Mesendoderm (in vitro differentiated cells): ENCODE measurements around the gene CDRT15. TPM values are rescaled to one million over a fixed set of nuclear protein-coding genes. Genes with fewer than 3 reads are reported as not detected.
"Not testable (repeated sequence)": the region's sequence is repeated elsewhere in the genome, so short reads cannot be mapped to it uniquely, and the experiment has no call there.

Source experiments
- DNase-seq: peaks from one replicate; pipeline ENCODE4 v3.0.0; 2013
- H2AK5ac ChIP-seq: 2 replicates; pipeline ENCODE4 v1.6.1; 2013; ENCODE audit warnings: low read length, inconsistent platforms
- H2BK120ac ChIP-seq: 2 replicates; pipeline ENCODE4 v1.6.1; 2013; ENCODE audit warnings: low read depth, mild to moderate bottlenecking, low read length, moderate library complexity, mixed read lengths
- H2BK15ac ChIP-seq: replicated peaks from 2 replicates; pipeline ENCODE4 v1.6.1; 2013; ENCODE audit warnings: low read depth, mild to moderate bottlenecking, moderate library complexity
- H2BK5ac ChIP-seq: 2 replicates; pipeline ENCODE4 v1.6.1; 2013; ENCODE audit warnings: low read length, inconsistent platforms
- H3K18ac ChIP-seq: 2 replicates; pipeline ENCODE4 v1.6.1; 2013; ENCODE audit warnings: mild to moderate bottlenecking, low read length, mixed read lengths
- H3K23ac ChIP-seq: one replicate; pipeline ENCODE4 v1.6.1; 2013; ENCODE audit warnings: low read length
- H3K27ac ChIP-seq: 2 replicates; pipeline ENCODE4 v1.5.1; 2013; ENCODE audit warnings: low read depth, mild to moderate bottlenecking, inconsistent platforms, low read length, moderate library complexity
- H3K27me3 ChIP-seq: 2 replicates; pipeline ENCODE4 v1.6.1; 2013; ENCODE audit warnings: low read length, control low read depth, mild to moderate bottlenecking, inconsistent platforms; ENCODE audit not compliant: insufficient read depth, poor library complexity
- H3K36me3 ChIP-seq: 2 replicates; pipeline ENCODE4 v1.6.1; 2013; ENCODE audit warnings: low read length, inconsistent platforms; ENCODE audit not compliant: control insufficient read depth, insufficient read depth
- H3K4ac ChIP-seq: one replicate; pipeline ENCODE4 v1.6.1; 2013; ENCODE audit warnings: low read depth, mild to moderate bottlenecking, low read length, moderate library complexity
- H3K4me1 ChIP-seq: 2 replicates; pipeline ENCODE4 v1.6.1; 2013; ENCODE audit warnings: low read depth, low read length, inconsistent platforms; ENCODE audit not compliant: control insufficient read depth
- H3K4me2 ChIP-seq: 2 replicates; pipeline ENCODE4 v1.6.1; 2013; ENCODE audit warnings: low read length
- H3K4me3 ChIP-seq: 2 replicates; pipeline ENCODE4 v1.5.1; 2013; ENCODE audit warnings: mild to moderate bottlenecking, low read length
- H3K56ac ChIP-seq: one replicate; pipeline ENCODE4 v1.6.1; 2013; ENCODE audit warnings: low read length
- H3K79me1 ChIP-seq: 2 replicates; pipeline ENCODE4 v1.6.1; 2013; ENCODE audit warnings: low read length, inconsistent platforms
- H3K79me2 ChIP-seq: 2 replicates; pipeline ENCODE4 v1.6.1; 2013; ENCODE audit warnings: mild to moderate bottlenecking, low read length; ENCODE audit not compliant: control insufficient read depth, insufficient read depth
- H3K9ac ChIP-seq: 2 replicates; pipeline ENCODE4 v1.6.1; 2013; ENCODE audit warnings: low read length, inconsistent platforms
- H4K5ac ChIP-seq: one replicate; pipeline ENCODE4 v1.6.1; 2013; ENCODE audit warnings: low read length
- H4K8ac ChIP-seq: one replicate; pipeline ENCODE4 v1.6.1; 2013; ENCODE audit warnings: low read depth, mild to moderate bottlenecking, control low read depth, low read length, moderate library complexity
- WGBS: extraction: QIAGEN DNeasy Blood & Tissue Kit; methylation state at CpG from one replicate; pipeline ENCODE4 v1.1.7; 2013; ENCODE audit warnings: low lambda C conversion rate, missing lambda C conversion rate; ENCODE audit not compliant: insufficient coverage; ENCODE audit errors: extremely low coverage; 5-methylcytosine and 5-hydroxymethylcytosine counted together
- polyA plus RNA-seq, 2 experiments: library from polyadenylated mRNA; stranded (reverse); fragments of 200-250 nt; gene quantifications; one replicate each; pipeline ENCODE4 v1.2.3, GENCODE V29; 2013

CDRT15 gene
- not detected for polyA plus RNA-seq (2013, experiment 1 of 2)
- polyA plus RNA-seq (2013, experiment 2 of 2): not detected

DNA sequence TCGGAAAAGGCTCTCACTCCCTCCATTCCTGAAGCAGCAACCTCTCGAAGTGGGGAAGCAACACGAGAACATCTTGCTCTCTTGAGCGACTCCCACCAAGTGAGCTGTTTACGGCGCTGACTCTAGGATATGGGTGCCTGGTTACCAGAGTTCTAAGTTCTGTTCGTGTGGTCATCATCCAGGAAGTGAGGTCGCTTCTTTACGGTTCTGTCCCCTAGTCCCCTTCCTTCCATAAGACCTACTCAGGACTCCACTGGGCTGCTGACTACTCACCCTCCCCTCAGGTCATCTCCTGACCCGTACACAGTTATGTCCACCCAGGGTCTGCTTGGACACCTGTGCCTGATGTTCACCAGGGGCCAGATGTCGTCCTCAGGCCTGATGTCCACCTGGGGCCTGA is at the start of gene CDRT15:
Gene CDRT15 (minus strand): TSS at position 101 of the 400 bp plus-strand sequence. CDS start 29 bp downstream, at position 72.
- H3K36me3 ChIP-seq, H3K27ac ChIP-seq, H3K56ac ChIP-seq, H3K18ac ChIP-seq, H3K27me3 ChIP-seq, H3K4me2 ChIP-seq, H3K79me1 ChIP-seq, H2BK15ac ChIP-seq, H3K4me1 ChIP-seq, H3K79me2 ChIP-seq, H2BK5ac ChIP-seq, H2AK5ac ChIP-seq, DNase-seq, H3K4me3 ChIP-seq, H3K9ac ChIP-seq, H3K23ac ChIP-seq, H2BK120ac ChIP-seq, H3K4ac ChIP-seq, H4K8ac ChIP-seq, H4K5ac ChIP-seq: not testable (repeated sequence)
- WGBS: no CpG with 5 or more reads among the region's 11 CpGs

DNA sequence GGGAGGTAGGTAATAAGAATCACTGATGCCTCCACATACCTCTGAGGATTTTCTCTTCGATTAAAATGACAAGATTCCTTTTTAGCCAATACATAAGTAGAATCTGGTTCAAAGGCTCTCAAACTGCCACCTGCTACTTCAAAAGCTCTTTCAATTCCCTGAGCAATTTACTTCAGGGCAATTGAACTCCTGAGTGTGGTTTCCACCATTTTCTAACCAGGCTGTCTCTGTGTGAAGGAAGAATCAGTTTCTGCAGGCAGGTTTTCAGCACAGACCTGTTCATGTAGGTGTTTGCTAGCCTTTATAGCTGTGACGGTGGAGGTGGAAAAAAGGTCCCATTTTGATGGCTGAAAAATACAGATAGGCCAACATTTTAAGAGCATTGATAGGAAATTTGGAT is 46.1 kb upstream of the CDRT15 start:
- H2BK15ac ChIP-seq: no peak overlapping the region
- H3K56ac ChIP-seq: no peak overlapping the region
- no peak overlapping the region for H3K4me3 ChIP-seq
- no peaks in the 10 kb centered on the region for H3K79me2 ChIP-seq
- no peak overlapping the region for H2AK5ac ChIP-seq
- H3K9ac ChIP-seq: no peak overlapping the region
- no peak overlapping the region for H3K18ac ChIP-seq
- no CpG with 5 or more reads among the region's 2 CpGs for WGBS
- H3K4ac ChIP-seq: no peak overlapping the region
- no peak overlapping the region for H2BK5ac ChIP-seq
- no peak overlapping the region for H4K8ac ChIP-seq
- H3K4me1 ChIP-seq: no peaks in the 10 kb centered on the region
- no peaks in the 10 kb centered on the region for H3K79me1 ChIP-seq
- no peak overlapping the region for H2BK120ac ChIP-seq
- H4K5ac ChIP-seq: no peak overlapping the region
- no peaks in the 10 kb centered on the region for H3K36me3 ChIP-seq
- no peak overlapping the region for H3K23ac ChIP-seq
- DNase-seq: no peak
- no peaks in the 10 kb centered on the region for H3K27me3 ChIP-seq
- H3K4me2 ChIP-seq: no peak overlapping the region
- H3K27ac ChIP-seq: no peak overlapping the region

GRCh38 chr17:14281530-14281929 is 44.9 kb upstream of the CDRT15 start:
- no CpG with 5 or more reads among the region's 3 CpGs for WGBS
- no peaks in the 10 kb centered on the region for H3K79me1 ChIP-seq
- no peaks in the 10 kb centered on the region for H3K4me1 ChIP-seq
- H2AK5ac ChIP-seq: no peak overlapping the region
- H2BK5ac ChIP-seq: no peak overlapping the region
- no peak overlapping the region for H3K27ac ChIP-seq
- no peak overlapping the region for H3K4me3 ChIP-seq
- no peak overlapping the region for H3K18ac ChIP-seq
- H3K36me3 ChIP-seq: no peaks in the 10 kb centered on the region
- H2BK120ac ChIP-seq: no peak overlapping the region
- no peak overlapping the region for H2BK15ac ChIP-seq
- H4K5ac ChIP-seq: no peak overlapping the region
- no peak for DNase-seq
- no peak overlapping the region for H3K4me2 ChIP-seq
- no peak overlapping the region for H4K8ac ChIP-seq
- H3K23ac ChIP-seq: no peak overlapping the region
- no peak overlapping the region for H3K9ac ChIP-seq
- H3K56ac ChIP-seq: no peak overlapping the region
- H3K4ac ChIP-seq: no peak overlapping the region
- H3K79me2 ChIP-seq: no peaks in the 10 kb centered on the region
- H3K27me3 ChIP-seq: no peaks in the 10 kb centered on the region

GRCh38 chr17:14276535-14277250 is 40.0 kb upstream of the CDRT15 start:
- H3K79me2 ChIP-seq: no peaks in the 10 kb centered on the region
- no peak overlapping the region for H3K4me2 ChIP-seq
- no peak overlapping the region for H3K9ac ChIP-seq
- H3K4me1 ChIP-seq: no peaks in the 10 kb centered on the region
- no peak overlapping the region for H3K4me3 ChIP-seq
- H2BK5ac ChIP-seq: no peak overlapping the region
- no peak overlapping the region for H3K18ac ChIP-seq
- no peaks in the 10 kb centered on the region for H3K27me3 ChIP-seq
- no peak overlapping the region for H3K56ac ChIP-seq
- no peak overlapping the region for H4K8ac ChIP-seq
- no peak overlapping the region for H3K4ac ChIP-seq
- H3K23ac ChIP-seq: no peak overlapping the region
- no peaks in the 10 kb centered on the region for H3K36me3 ChIP-seq
- DNase-seq: no peak
- H4K5ac ChIP-seq: no peak overlapping the region
- H2AK5ac ChIP-seq: no peak overlapping the region
- H3K27ac ChIP-seq: no peak overlapping the region
- no peak overlapping the region for H2BK120ac ChIP-seq
- no peaks in the 10 kb centered on the region for H3K79me1 ChIP-seq
- no CpG with 5 or more reads among the region's 2 CpGs for WGBS
- no peak overlapping the region for H2BK15ac ChIP-seq

GRCh38 chr17:14270508-14270907 is 33.8 kb upstream of the CDRT15 start:
- no peak overlapping the region for H3K18ac ChIP-seq
- no peak overlapping the region for H3K4ac ChIP-seq
- H3K9ac ChIP-seq: no peak overlapping the region
- no CpG with 5 or more reads among the region's 2 CpGs for WGBS
- DNase-seq: no peak
- H2BK15ac ChIP-seq: no peak overlapping the region
- no peak overlapping the region for H4K5ac ChIP-seq
- no peak overlapping the region for H3K4me3 ChIP-seq
- no peaks in the 10 kb centered on the region for H3K4me1 ChIP-seq
- no peak overlapping the region for H3K4me2 ChIP-seq
- H4K8ac ChIP-seq: no peak overlapping the region
- H3K27me3 ChIP-seq: no peaks in the 10 kb centered on the region
- no peaks in the 10 kb centered on the region for H3K79me2 ChIP-seq
- H2BK120ac ChIP-seq: no peak overlapping the region
- no peak overlapping the region for H3K56ac ChIP-seq
- H3K79me1 ChIP-seq: no peaks in the 10 kb centered on the region
- H3K36me3 ChIP-seq: no peaks in the 10 kb centered on the region
- H2AK5ac ChIP-seq: no peak overlapping the region
- H3K27ac ChIP-seq: no peak overlapping the region
- no peak overlapping the region for H2BK5ac ChIP-seq
- H3K23ac ChIP-seq: no peak overlapping the region

DNA sequence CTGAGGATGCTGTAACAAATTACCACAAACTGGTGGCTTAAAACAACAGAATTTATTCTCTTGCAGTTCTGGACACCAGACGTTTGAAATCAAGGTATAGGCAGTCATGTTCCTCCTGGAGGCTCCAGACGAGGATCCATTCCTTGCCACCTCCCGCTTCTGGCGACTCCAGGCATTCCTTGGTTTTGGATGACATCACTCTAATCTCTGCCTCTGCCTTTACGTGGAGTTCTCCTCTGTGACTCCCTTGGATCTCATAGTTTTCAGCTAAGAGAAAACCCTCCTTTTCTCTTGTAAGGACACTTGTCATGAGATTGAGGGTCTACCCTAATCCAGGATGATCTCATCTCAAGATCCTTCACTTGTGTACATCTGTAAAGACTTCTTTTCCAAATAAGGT is 32.8 kb upstream of the CDRT15 start:
- H2BK120ac ChIP-seq: no peak overlapping the region
- H3K27ac ChIP-seq: no peak overlapping the region
- H3K27me3 ChIP-seq: no peaks in the 10 kb centered on the region
- H3K36me3 ChIP-seq: no peaks in the 10 kb centered on the region
- H3K18ac ChIP-seq: no peak overlapping the region
- H2AK5ac ChIP-seq: no peak overlapping the region
- H3K79me2 ChIP-seq: no peaks in the 10 kb centered on the region
- no peak overlapping the region for H3K4me2 ChIP-seq
- H2BK5ac ChIP-seq: no peak overlapping the region
- no peak overlapping the region for H3K4ac ChIP-seq
- no peak overlapping the region for H2BK15ac ChIP-seq
- H3K79me1 ChIP-seq: no peaks in the 10 kb centered on the region
- peak; percentile 21 for DNase-seq
- no peak overlapping the region for H3K56ac ChIP-seq
- H3K9ac ChIP-seq: no peak overlapping the region
- WGBS: no CpG with 5 or more reads among the region's 5 CpGs
- no peak overlapping the region for H3K23ac ChIP-seq
- no peak overlapping the region for H4K5ac ChIP-seq
- no peaks in the 10 kb centered on the region for H3K4me1 ChIP-seq
- H3K4me3 ChIP-seq: no peak overlapping the region
- no peak overlapping the region for H4K8ac ChIP-seq
